KMS-11 (cell line): ENCODE measurements around the gene PLEKHM3.

Source experiments
- H2AFZ ChIP-seq: fragments of 200-600 bp; sonication (generic); 2 replicates; pipeline ENCODE4 v1.6.1; 2016; ENCODE audit warnings: antibody characterized with exemption, mixed run types, low read depth
- H3K27ac ChIP-seq: fragments of 200-600 bp; sonication (generic); 2 replicates; pipeline ENCODE4 v1.6.1; 2016; ENCODE audit warnings: mild to moderate bottlenecking, mixed run types
- H3K27me3 ChIP-seq: fragments of 200-600 bp; sonication (generic); 2 replicates; pipeline ENCODE4 v1.6.1; 2017; ENCODE audit warnings: mild to moderate bottlenecking, low read depth, mixed run types, moderate library complexity; ENCODE audit not compliant: insufficient read depth
- H3K36me3 ChIP-seq: fragments of 200-600 bp; sonication (generic); 2 replicates; pipeline ENCODE4 v1.6.1; 2017; ENCODE audit warnings: mild to moderate bottlenecking, mixed run types; ENCODE audit not compliant: insufficient read depth
- H3K4me1 ChIP-seq: fragments of 200-600 bp; sonication (generic); 2 replicates; pipeline ENCODE4 v1.6.1; 2016; ENCODE audit warnings: mild to moderate bottlenecking, low read depth, mixed run types; ENCODE audit not compliant: poor library complexity, severe bottlenecking
- H3K4me2 ChIP-seq: fragments of 200-600 bp; sonication (generic); 2 replicates; pipeline ENCODE4 v1.7.0; 2016; ENCODE audit warnings: mild to moderate bottlenecking, mixed run types
- H3K4me3 ChIP-seq: fragments of 200-600 bp; sonication (generic); IDR thresholded peaks from 2 replicates; pipeline ENCODE4 v1.6.1; 2017; ENCODE audit warnings: low read depth, low read length, mixed read lengths; ENCODE audit not compliant: insufficient read depth
- H3K79me2 ChIP-seq: fragments of 200-600 bp; sonication (generic); 2 replicates; pipeline ENCODE4 v1.6.1; 2016; ENCODE audit warnings: low read depth, mixed run types; ENCODE audit not compliant: insufficient read depth
- H3K9ac ChIP-seq: fragments of 200-600 bp; sonication (generic); 2 replicates; pipeline ENCODE4 v1.6.1; 2016; ENCODE audit warnings: mild to moderate bottlenecking, mixed run types
- H4K20me1 ChIP-seq: fragments of 200-600 bp; sonication (generic); 2 replicates; pipeline ENCODE4 v1.6.1; 2016; ENCODE audit warnings: mild to moderate bottlenecking, mixed run types; ENCODE audit not compliant: insufficient read depth
- CTCF ChIP-seq: fragments of 200-600 bp; sonication (generic); conservative IDR thresholded peaks from 2 replicates; pipeline ENCODE4 v1.6.1; 2017; ENCODE audit warnings: low read depth, mild to moderate bottlenecking, antibody characterized with exemption, low read length, moderate library complexity, mixed read lengths

Gene PLEKHM3

GRCh38 chr2:207779523-207779922, 245.8 kb downstream of the PLEKHM3 start:
- Histone ChIP-seq H2AFZ (no peak overlapping the region), H3K9ac (no peak overlapping the region), H3K27ac (no peak overlapping the region), H4K20me1 (no peaks in the 10 kb centered on the region), H3K27me3 (no peaks in the 10 kb centered on the region), H3K36me3 (no peaks in the 10 kb centered on the region), H3K4me2 (no peak overlapping the region), H3K4me1 (no peaks in the 10 kb centered on the region), H3K4me3 (no peak overlapping the region), H3K79me2 (no peaks in the 10 kb centered on the region)
- no peak for TF ChIP-seq CTCF

GRCh38 chr2:207778298-207778882, 246.9 kb downstream of the PLEKHM3 start:
- H3K4me3 ChIP-seq: no peak overlapping the region
- no peak overlapping the region for H2AFZ ChIP-seq
- H3K4me1 ChIP-seq: no peaks in the 10 kb centered on the region
- H3K27ac ChIP-seq: no peak overlapping the region
- no peak for TF ChIP-seq CTCF
- no peaks in the 10 kb centered on the region for H3K36me3 ChIP-seq
- no peaks in the 10 kb centered on the region for H4K20me1 ChIP-seq
- H3K9ac ChIP-seq: no peak overlapping the region
- H3K79me2 ChIP-seq: no peaks in the 10 kb centered on the region
- H3K4me2 ChIP-seq: no peak overlapping the region
- no peaks in the 10 kb centered on the region for H3K27me3 ChIP-seq

- no peak for TF ChIP-seq CTCF
- H2AFZ ChIP-seq: no peak overlapping the region
- no peak overlapping the region for H3K27ac ChIP-seq
- H3K4me3 ChIP-seq: no peak overlapping the region
- H3K4me1 ChIP-seq: no peaks in the 10 kb centered on the region
- H3K4me2 ChIP-seq: no peak overlapping the region
- H3K36me3 ChIP-seq: no peaks in the 10 kb centered on the region
- H3K79me2 ChIP-seq: no peaks in the 10 kb centered on the region
- H3K9ac ChIP-seq: no peak overlapping the region
- H3K27me3 ChIP-seq: no peaks in the 10 kb centered on the region
- H4K20me1 ChIP-seq: no peaks in the 10 kb centered on the region
Observed at GRCh38 chr2:207777124-207777523, 248.2 kb downstream of the PLEKHM3 start.

- TF ChIP-seq CTCF: no peak
- Histone ChIP-seq H3K27ac (no peak overlapping the region), H3K4me2 (no peak overlapping the region), H3K4me1 (no peaks in the 10 kb centered on the region), H4K20me1 (no peaks in the 10 kb centered on the region), H3K36me3 (no peaks in the 10 kb centered on the region), H3K9ac (no peak overlapping the region), H3K79me2 (no peaks in the 10 kb centered on the region), H2AFZ (no peak overlapping the region), H3K4me3 (no peak overlapping the region), H3K27me3 (no peaks in the 10 kb centered on the region)
Observed at GRCh38 chr2:207775473-207775872, 249.9 kb downstream of the PLEKHM3 start.
